Neutrophil (primary cell): ENCODE measurements around the gene TOPAZ1.

Experiments used
- H3K27ac ChIP-seq: fragments of 200-600 bp; sonication (generic); 2 replicates; pipeline ENCODE4 v1.5.1; 2016; ENCODE audit warnings: mild to moderate bottlenecking, moderate library complexity
- H3K27me3 ChIP-seq: fragments of 200-600 bp; sonication (generic); 2 replicates; pipeline ENCODE4 v1.6.0; 2016; ENCODE audit warnings: mild to moderate bottlenecking
- H3K36me3 ChIP-seq: fragments of 200-600 bp; sonication (generic); 2 replicates; pipeline ENCODE4 v1.5.1; 2017
- H3K4me1 ChIP-seq, 2 experiments: fragments of 200-600 bp in 1 of 2; sonication (generic) in 1 of 2; 1 replicate in 1 of 2; 2 replicates in 1 of 2; pipeline versions ENCODE4 v1.5.1 to v1.6.1; 2013 to 2016; ENCODE audit warnings: low read depth in 1 of 2, low read length in 1 of 2, mild to moderate bottlenecking in 1 of 2, moderate library complexity in 1 of 2; ENCODE audit not compliant: control insufficient read depth in 1 of 2, insufficient read depth in 1 of 2
- H3K4me3 ChIP-seq, 2 experiments: fragments of 200-600 bp in 1 of 2; sonication (generic) in 1 of 2; 1 replicate in 1 of 2; 2 replicates in 1 of 2; pipeline ENCODE4 v1.5.1; 2013 to 2016; ENCODE audit warnings: low read depth in 1 of 2, low read length in 1 of 2, mild to moderate bottlenecking in 1 of 2, moderate library complexity in 1 of 2
- H3K9me3 ChIP-seq: fragments of 200-600 bp; sonication (generic); 2 replicates; pipeline ENCODE4 v1.5.1; 2016
- CTCF ChIP-seq: fragments of 200-600 bp; sonication (generic); IDR thresholded peaks from 2 replicates; pipeline ENCODE4 v1.5.1; 2016; ENCODE audit warnings: antibody characterized with exemption

TOPAZ1 gene

DNA sequence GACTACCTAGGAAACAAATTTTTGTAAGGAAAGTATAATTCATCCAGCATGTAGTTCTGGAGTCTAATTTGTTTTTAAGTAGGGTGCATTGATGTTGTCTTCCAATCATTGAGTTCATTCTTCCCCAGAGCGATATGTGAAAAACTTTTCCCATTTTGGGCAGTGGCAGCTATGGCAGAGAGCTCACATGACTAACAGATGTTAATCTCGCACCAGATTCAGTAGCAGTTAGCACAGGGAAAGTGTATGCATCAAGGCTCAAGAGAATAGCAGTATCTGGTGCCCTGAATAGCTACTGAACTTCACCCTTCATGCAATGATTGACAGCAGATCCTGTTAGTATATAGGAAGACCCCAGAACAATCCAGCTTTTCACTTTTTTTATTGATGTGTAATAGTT is 50.6 kb downstream of the TOPAZ1 start:
- H3K9me3 ChIP-seq, result no peaks in the 10 kb centered on the region
- H3K27ac ChIP-seq, result no peak overlapping the region
- no peak overlapping the region for H3K4me3 ChIP-seq
- no peaks in the 10 kb centered on the region for H3K4me1 ChIP-seq
- no peaks in the 10 kb centered on the region for H3K36me3 ChIP-seq
- H3K27me3 ChIP-seq, result no peaks in the 10 kb centered on the region
- no peak for TF ChIP-seq CTCF

DNA sequence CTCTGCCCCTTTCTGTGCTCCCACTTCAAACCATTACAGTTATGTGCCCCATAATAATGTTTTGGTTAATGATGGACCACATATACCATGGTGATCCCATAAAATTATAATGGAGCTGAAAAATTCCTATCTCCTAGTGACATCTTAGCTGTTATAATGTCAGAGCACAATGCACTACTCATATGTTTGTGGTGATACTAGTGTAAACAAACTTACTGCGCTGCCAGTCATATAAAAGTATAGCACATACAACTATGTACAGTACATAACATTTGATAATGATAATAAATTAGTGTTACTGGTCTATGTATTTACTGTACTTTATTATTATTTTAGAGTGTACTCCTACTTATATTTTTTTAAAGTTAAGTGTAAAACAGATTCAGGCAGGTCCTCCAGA is 51.3 kb downstream of the TOPAZ1 start:
- H3K4me1 ChIP-seq, result no peaks in the 10 kb centered on the region
- H3K36me3 ChIP-seq, result no peaks in the 10 kb centered on the region
- H3K9me3 ChIP-seq, result no peaks in the 10 kb centered on the region
- H3K27ac ChIP-seq, result no peak overlapping the region
- no peaks in the 10 kb centered on the region for H3K27me3 ChIP-seq
- no peak overlapping the region for H3K4me3 ChIP-seq
- TF ChIP-seq CTCF, result no peak

DNA sequence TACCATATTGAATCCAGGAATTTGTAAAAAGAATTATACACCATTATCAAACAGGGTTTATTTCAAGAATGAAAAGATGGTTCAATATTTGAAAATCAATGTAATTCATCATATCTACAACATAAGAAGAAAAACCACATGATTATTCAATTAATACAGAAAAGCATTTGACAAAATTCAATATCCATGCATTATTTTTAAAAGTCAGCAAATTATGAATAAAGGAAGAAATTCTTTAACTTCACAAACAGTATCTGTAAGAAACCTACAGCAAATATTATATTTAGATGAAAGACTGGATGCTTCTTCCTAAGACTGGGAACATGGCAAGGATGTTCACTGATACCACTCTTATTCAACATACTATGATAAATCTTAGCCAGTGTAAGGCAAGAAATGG is 55.6 kb downstream of the TOPAZ1 start:
- Histone ChIP-seq H3K27ac (no peak overlapping the region), H3K4me3 (no peak overlapping the region), H3K9me3 (no peaks in the 10 kb centered on the region), H3K27me3 (no peaks in the 10 kb centered on the region), H3K4me1 (no peaks in the 10 kb centered on the region), H3K36me3 (no peaks in the 10 kb centered on the region)
- TF ChIP-seq CTCF, result no peak

GRCh38 chr3:44301746-44302145 is 60.1 kb downstream of the TOPAZ1 start:
- H3K9me3 ChIP-seq, result no peaks in the 10 kb centered on the region
- TF ChIP-seq CTCF, result no peak
- H3K27me3 ChIP-seq, result no peaks in the 10 kb centered on the region
- no peaks in the 10 kb centered on the region for H3K4me1 ChIP-seq
- no peak overlapping the region for H3K4me3 ChIP-seq
- H3K27ac ChIP-seq, result no peak overlapping the region
- no peaks in the 10 kb centered on the region for H3K36me3 ChIP-seq

DNA sequence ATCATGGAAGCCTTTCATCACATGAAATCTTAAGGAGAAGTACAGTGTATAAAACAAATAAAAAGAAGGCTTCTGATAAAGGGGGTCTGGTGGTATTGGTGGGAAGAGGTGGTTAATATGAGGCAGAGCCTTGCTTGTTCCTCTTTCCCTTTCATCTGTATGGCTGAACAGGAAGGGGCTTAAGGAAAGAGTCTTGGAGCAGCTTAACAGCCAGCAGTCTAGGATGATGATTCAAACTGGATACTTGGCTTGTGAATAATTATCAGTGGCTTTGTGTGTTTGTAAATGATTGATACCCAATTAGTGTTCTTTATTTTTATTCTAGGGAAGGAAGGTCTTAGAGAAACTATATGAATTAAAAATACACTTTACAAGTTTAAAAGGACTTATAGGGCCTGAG is 67.8 kb downstream of the TOPAZ1 start:
- no peak for TF ChIP-seq CTCF
- no peak overlapping the region for H3K27ac ChIP-seq
- no peaks in the 10 kb centered on the region for H3K36me3 ChIP-seq

DNA sequence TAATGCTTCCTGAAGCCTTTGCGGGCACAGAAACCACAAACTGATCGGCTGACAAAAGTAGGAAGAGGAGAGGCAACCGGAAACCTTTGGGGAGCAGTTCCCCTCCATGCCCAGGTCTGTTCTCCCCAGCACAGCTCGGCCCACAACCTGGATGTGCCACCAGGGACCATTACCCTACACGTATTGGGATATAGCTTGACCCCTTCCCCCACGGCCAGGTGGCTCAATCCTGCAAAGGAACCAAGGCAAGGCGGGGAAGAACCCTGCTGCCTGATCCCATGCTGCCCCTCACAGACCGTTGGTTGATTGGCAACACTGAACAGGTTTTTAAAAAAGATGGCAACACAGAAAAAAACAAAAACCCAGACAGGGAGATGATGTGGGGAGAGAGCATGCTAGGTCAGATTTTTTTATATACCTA is 77.2 kb downstream of the TOPAZ1 start:
- H3K36me3 ChIP-seq, result no peaks in the 10 kb centered on the region
- no peaks in the 10 kb centered on the region for H3K9me3 ChIP-seq
- no peak for TF ChIP-seq CTCF
- H3K27ac ChIP-seq, result no peak overlapping the region
- H3K4me3 ChIP-seq, result no peak overlapping the region
- H3K27me3 ChIP-seq, result no peaks in the 10 kb centered on the region
- H3K4me1 ChIP-seq, result peaks cover 6 to 9% of the 10 kb centered on the region in 2 experiments

More for the DNA sequence above, 67.8 kb downstream of the TOPAZ1 start:
- Histone ChIP-seq H3K9me3 (no peaks in the 10 kb centered on the region), H3K4me3 (no peak overlapping the region), H3K4me1 (no peaks in the 10 kb centered on the region), H3K27me3 (no peaks in the 10 kb centered on the region)
